Measurements from ENCODE around the gene PCDHGB6.
"Not testable (repeated sequence)": the region's sequence is repeated elsewhere in the genome, so short reads cannot be mapped to it uniquely, and the experiment has no call there.

Gene PCDHGB6

DNA sequence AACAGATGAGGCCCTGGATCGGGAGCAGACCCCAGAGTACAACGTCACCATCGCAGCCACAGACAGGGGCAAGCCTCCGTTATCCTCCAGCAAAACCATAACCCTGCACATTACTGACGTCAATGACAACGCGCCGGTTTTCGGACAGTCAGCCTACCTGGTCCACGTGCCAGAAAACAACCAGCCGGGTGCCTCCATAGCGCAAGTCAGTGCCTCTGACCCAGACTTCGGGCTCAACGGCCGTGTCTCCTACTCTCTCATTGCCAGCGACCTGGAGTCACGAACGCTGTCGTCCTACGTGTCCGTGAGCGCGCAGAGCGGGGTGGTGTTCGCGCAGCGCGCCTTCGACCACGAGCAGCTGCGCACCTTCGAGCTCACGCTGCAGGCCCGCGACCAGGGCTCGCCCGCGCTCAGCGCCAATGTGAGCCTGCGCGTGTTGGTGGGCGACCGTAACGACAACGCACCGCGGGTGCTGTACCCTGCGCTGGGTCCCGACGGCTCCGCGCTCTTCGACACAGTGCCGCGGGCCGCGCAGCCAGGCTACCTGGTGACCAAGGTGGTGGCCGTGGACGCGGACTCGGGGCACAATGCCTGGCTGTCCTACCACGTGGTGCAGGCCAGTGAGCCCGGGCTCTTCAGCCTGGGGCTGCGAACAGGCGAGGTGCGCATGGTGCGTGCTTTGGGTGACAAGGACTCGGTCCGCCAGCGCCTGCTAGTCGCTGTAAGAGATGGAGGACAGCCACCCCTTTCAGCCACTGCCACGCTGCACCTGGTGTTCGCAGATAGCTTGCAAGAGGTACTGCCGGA lies 11.5 kb downstream of the PCDHGB6 start:
- no peak for DNase-seq

DNA sequence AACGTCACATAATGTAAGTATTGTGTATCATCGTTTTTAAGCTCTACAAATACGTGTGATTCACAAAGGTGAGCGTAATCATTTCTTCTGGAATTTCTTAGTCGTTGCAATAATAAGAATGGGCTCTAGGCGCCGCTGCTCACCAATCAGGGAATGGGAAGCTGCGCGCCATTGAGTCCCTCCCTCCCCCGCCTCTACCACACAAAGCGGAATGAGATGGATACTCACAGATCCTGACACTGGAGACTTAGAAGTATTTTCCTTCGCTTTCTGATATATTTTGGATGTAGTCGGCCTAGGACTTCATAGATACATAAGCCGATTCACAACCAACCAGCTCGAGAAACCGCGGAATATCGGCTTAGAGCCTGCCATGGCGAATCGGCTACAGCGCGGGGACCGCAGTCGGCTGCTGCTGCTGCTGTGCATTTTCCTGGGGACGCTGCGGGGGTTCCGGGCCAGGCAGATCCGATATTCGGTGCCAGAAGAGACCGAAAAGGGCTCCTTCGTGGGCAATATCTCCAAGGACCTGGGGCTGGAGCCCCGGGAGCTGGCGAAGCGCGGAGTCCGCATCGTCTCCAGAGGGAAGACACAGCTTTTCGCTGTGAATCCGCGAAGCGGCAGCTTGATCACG lies 13.2 kb downstream of the PCDHGB6 start, which contains the start of gene PCDHGA11:
Gene PCDHGA11 (plus strand): TSS at position 197 of the 634 bp plus-strand sequence. CDS start 177 bp downstream, at position 374.
- DNase-seq, result peak; percentile 36

DNA sequence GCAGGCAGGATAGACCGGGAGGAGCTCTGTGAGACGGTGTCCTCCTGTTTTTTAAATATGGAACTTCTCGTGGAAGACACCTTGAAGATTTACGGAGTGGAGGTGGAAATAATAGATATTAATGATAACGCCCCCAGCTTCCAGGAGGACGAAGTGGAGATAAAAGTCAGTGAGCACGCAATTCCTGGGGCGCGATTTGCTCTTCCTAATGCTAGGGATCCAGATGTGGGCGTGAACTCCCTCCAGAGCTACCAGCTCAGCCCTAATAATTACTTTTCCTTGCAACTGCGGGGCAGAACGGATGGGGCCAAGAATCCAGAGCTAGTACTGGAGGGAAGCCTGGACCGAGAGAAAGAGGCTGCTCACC lies 13.7 kb downstream of the PCDHGB6 start:
- DNase-seq, result no peak

DNA sequence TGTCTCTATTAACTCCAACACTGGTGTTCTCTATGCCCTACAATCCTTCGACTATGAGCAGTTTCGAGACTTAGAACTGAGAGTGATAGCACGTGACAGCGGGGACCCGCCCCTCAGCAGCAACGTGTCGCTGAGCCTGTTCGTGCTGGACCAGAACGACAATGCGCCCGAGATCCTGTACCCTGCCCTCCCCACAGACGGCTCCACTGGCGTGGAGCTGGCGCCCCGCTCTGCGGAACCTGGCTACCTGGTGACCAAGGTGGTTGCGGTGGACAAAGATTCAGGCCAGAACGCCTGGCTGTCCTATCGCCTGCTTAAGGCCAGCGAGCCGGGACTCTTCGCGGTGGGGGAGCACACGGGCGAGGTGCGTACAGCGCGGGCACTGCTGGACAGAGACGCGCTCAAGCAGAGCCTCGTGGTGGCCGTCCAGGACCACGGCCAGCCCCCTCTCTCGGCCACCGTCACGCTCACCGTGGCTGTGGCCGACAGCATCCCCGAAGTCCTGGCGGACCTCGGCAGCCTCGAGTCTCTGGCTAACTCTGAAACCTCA lies 15.0 kb downstream of the PCDHGB6 start:
- no peak for DNase-seq

DNA sequence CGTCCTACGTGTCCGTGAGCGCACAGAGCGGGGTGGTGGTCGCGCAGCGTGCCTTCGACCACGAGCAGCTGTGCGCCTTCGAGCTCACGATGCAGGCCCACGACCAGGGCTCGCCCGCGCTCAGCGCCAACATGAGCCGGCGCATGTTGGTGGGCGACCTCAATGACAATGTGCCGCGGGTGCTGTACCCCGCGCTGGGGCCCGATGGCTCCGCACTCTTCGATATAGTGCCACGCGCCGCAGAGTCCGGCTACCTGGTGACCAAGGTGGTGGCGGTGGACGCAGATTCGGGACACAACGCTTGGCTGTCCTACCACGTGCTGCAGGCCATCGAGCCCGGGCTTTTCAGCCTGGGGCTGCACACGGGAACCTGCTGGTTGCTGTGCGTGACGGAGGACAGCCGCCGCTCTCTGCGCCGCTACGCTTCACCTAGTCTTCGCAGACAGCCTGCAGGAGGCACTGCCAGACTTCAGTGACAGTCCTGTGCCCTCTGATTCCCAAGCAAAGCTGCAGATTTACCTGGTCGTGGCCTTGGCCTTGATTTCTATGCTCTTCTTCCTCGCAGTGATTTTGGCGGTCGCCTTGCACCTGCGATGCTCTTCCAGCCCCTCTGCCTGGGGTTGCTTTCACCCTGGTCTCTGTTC lies 20.1 kb downstream of the PCDHGB6 start:
- no peak for DNase-seq

DNA sequence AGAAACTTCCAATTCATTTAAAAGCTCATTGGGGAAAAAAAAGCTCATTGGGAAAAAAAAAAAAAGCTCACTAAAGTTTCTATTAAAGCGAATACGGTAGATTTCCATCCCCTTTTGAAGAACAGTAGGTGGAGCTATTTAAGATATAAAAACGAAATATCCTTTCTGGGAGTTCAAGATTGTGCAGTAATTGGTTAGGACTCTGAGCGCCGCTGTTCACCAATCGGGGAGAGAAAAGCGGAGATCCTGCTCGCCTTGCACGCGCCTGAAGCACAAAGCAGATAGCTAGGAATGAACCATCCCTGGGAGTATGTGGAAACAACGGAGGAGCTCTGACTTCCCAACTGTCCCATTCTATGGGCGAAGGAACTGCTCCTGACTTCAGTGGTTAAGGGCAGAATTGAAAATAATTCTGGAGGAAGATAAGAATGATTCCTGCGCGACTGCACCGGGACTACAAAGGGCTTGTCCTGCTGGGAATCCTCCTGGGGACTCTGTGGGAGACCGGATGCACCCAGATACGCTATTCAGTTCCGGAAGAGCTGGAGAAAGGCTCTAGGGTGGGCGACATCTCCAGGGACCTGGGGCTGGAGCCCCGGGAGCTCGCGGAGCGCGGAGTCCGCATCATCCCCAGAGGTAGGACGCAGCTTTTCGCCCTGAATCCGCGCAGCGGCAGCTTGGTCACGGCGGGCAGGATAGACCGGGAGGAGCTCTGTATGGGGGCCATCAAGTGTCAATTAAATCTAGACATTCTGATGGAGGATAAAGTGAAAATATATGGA lies 22.7 kb downstream of the PCDHGB6 start, which contains the start of gene PCDHGA12:
Gene PCDHGA12 (plus strand): TSS at position 176 of the 782 bp plus-strand sequence. CDS start 253 bp downstream, at position 429.
- no peak for DNase-seq

DNA sequence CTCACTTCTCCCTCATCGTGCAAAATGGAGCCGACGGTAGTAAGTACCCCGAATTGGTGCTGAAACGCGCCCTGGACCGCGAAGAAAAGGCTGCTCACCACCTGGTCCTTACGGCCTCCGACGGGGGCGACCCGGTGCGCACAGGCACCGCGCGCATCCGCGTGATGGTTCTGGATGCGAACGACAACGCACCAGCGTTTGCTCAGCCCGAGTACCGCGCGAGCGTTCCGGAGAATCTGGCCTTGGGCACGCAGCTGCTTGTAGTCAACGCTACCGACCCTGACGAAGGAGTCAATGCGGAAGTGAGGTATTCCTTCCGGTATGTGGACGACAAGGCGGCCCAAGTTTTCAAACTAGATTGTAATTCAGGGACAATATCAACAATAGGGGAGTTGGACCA lies 23.5 kb downstream of the PCDHGB6 start:
- DNase-seq, result no peak

DNA sequence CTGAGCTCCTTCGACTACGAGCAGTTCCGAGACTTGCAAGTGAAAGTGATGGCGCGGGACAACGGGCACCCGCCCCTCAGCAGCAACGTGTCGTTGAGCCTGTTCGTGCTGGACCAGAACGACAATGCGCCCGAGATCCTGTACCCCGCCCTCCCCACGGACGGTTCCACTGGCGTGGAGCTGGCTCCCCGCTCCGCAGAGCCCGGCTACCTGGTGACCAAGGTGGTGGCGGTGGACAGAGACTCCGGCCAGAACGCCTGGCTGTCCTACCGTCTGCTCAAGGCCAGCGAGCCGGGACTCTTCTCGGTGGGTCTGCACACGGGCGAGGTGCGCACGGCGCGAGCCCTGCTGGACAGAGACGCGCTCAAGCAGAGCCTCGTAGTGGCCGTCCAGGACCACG lies 24.5 kb downstream of the PCDHGB6 start:
- DNase-seq, result not testable (repeated sequence)

DNA sequence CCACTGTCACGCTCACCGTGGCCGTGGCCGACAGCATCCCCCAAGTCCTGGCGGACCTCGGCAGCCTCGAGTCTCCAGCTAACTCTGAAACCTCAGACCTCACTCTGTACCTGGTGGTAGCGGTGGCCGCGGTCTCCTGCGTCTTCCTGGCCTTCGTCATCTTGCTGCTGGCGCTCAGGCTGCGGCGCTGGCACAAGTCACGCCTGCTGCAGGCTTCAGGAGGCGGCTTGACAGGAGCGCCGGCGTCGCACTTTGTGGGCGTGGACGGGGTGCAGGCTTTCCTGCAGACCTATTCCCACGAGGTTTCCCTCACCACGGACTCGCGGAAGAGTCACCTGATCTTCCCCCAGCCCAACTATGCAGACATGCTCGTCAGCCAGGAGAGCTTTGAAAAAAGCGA lies 24.9 kb downstream of the PCDHGB6 start:
- DNase-seq, result not testable (repeated sequence)

DNA sequence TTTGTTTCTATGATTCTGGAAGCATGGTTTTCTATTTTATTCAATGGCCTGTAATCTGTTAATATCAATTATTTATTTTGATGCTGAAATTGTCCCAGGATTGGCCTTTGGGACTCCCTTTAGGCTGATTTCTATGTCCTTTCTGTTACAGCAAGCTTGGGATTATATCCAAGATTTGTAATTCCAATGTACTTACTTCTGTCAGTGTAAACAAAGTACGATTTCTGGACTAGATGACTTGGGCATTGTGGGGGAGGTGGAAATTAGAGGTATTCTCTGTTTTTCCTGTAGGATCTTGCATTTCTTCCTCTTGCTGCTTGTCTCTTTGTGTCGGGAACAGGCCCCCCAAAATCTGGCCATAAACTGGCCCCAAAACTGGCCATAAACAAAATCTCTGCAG lies 26.2 kb downstream of the PCDHGB6 start:
- no peak for DNase-seq

DNA sequence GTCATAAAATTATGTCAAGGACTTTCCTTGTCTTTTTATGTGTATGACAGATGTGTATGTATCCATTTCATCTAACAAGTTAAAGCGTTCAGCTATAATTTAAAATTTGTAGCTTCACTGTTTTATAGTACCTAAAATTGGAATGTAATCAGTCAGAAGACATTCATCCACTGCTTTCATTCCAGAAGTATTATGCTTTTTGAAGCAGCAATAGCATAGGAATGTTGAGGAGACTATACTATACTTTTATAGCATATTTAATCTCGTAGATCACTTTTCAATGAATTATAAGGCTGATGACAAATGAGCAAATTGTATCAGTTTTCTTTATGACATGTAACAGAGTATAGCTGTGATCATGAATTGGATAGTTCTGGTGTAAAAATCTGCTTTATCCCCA lies 29.4 kb downstream of the PCDHGB6 start:
- DNase-seq, result no peak

DNA sequence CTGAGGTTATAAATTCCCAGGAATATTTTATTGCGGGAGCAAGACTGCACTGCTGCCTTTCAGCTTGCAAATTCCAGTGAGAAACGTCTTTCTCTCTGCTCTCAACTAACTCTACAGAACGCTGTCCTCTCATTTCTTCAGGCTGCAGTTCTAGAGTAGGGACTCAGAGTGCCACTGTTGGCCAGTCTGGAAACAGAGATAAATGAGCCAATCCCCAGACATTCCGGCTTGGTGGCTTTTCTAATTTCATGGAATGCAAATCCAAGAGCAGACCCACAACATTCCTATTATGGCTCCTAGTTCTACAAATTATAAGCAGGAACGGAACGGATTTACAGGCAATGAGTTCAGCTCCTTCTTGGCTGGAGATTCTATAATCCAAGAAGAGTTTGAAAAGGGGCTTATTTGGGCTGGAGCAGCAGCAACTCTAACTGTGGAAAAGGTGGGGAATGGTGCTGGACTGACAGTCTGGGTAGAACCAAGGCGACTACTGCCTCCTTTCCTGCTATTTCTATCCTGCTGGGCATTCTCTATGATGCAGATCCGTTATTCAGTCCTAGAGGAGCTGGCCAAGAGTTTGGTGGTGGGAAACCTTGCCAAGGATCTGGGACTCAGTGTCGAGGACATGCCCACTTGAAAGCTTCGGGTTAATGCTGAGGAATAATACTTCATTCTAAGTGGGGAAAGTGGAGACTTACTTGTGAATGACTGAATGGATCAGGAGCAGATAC lies 31.8 kb downstream of the PCDHGB6 start:
- no peak for DNase-seq

DNA sequence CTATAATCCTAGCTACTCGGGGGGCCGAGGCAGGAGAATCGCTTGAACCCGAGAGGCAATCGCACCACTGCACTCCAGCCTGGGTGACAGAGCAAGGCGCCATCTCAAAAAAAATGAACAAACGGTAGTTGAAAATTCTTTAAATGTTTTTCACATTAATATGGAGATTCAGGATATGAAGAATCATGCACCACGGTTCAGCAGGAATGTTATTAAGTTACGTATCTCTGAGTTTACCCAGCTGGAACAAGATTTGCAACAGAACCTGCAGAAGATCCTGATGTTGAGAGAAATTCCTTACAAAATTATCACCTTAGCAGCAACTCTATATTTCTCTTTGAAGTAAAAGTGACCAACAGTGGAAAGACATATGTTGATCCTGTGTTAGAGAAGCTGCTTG lies 32.5 kb downstream of the PCDHGB6 start:
- DNase-seq, result no peak

DNA sequence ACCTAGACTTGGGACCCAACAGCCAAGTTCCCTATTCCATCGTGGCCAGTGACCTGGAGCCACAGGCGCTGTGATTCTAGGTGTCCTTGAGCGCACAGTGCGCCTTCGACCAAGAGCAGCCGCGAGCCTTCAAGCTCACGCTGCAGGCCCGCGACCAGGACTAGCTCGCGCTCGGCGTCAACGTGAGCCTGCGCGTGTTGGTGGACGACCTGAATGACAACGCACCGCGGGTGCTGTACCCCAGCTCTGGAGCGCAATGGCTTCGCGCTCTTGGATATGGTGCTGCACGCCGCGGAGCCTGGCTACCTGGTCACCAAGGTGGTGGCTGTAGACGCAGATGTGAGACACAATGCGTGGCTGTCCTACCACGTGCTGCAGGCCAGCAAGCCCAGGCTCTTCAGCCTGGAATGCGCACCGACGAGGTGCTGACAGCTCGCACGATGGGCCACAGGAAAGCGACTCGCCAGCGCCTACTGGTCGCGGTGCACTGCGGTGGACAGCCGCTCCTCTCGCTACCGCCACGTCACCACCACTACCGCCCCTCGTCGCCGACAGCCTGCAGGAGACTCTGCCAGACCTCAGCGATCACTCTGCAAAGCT lies 33.9 kb downstream of the PCDHGB6 start:
- DNase-seq, result no peak

All from activated T-cell treated with anti-CD3 and anti-CD28 coated beads for 4 hours (primary cell).